Pulmonary artery endothelial cell (primary cell): ENCODE measurements around the gene SIRPB2. TPM values are rescaled to one million over a fixed set of nuclear protein-coding genes. Genes with fewer than 3 reads are reported as not detected.
A peak's percentile ranks its signal among the peaks of the same experiment; 100 is the strongest.

ENCODE experiments used
- DNase-seq: peaks from one replicate; pipeline ENCODE4 v3.0.0-alpha.2; 2011; ENCODE audit warnings: low read depth, low spot score
- total RNA-seq: library from RNA; depleted of rRNA; stranded (reverse); fragments of >200 nt; gene quantifications from 2 replicates; pipeline ENCODE4 v1.2.3, GENCODE V29; 2014

The SIRPB2 gene
- total RNA-seq = 1.2 and 1.6 TPM in 2 replicates

DNA sequence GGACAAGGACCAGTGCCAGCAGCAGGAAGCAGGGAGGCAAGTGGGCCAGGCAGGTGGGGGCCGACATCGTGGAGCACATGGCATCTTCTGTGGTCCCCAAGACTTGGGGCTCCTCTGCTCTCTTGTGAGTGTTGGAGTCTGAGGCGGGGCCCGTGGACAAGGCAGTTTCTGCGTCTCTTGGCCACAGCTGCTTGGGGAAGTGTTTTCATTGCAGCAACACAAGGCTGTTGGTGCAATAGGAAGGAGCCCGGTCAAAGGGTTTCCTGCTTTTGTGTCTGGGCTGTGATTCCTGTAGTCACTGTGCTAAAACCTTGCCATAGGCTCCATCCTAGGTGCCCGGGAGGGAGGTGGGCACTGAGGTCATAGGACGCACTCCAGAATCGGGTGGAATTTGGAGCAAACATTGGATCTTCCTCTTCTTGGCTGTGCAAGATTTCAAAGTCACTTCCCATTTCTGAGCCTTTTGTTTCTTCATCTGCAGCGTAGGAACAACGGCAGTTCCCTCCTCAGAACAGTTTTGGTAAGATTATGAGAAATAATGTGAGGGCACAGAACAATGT lies at the start of gene SIRPB2:
SIRPB2 (minus strand) TSS at position 140 of the 560 bp plus-strand sequence; CDS start at position 79, 61 bp downstream.
- DNase-seq = peak; percentile 85

- DNase-seq = no peak
These were observed 48.7 kb upstream of the SIRPB2 start for GRCh38 chr20:1539816-1540419.

- no peak for DNase-seq
These were observed 47.4 kb upstream of the SIRPB2 start for GRCh38 chr20:1538655-1539054.

DNA sequence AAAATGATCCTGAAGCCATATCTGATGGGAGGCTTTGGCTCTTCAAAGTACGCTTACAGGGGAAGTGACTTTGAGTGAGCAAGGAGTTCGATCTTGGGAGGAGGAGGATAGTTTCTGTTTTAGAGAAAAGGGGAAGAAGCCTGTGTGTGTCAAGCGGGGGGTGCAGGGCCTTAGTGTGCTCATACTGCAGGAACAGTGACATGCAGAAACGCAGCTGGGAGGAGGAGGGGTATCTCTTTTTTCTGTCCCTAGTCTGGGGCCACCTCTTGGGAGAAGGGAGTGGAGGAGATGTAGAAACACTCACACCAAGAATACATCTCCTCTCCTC lies 46.5 kb upstream of the SIRPB2 start:
- DNase-seq = no peak

GRCh38 chr20:1536893-1537730 lies 45.9 kb upstream of the SIRPB2 start:
- DNase-seq = no peak

DNA sequence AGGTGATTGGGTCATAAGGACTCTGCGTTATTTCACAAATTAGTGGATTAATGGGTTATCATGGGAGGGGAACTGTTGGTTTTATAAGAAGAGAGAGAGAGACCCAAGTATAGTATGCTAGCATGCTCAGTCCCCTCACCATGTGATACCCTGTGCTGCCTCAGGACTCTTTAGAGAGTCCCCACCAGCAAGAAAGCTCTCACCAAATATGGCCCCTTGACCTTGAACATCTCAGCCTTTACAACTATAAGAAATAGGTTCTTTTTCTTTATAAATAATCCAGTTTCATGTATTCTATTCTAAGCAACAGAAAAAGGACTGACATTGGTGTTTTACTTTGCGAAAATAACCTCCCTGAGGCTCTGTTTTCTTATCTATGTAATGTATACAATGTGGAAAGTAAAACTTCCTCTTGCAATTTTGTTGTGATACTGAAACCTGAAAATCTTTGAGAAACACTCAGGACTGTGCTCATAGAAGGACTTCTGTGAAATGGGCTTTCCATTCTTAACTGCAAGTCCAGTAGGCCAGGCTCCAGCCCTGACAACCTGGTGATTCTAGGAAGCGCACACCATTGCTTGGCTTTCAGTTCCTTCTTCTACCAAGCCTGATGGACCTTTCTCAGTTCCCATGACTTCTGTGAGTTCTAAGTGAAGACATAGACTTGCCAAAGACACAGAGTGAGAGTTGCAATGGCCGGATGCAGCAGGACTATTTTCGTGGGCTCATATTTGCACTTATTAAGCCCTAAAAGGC lies 44.4 kb upstream of the SIRPB2 start:
- no peak for DNase-seq

DNA sequence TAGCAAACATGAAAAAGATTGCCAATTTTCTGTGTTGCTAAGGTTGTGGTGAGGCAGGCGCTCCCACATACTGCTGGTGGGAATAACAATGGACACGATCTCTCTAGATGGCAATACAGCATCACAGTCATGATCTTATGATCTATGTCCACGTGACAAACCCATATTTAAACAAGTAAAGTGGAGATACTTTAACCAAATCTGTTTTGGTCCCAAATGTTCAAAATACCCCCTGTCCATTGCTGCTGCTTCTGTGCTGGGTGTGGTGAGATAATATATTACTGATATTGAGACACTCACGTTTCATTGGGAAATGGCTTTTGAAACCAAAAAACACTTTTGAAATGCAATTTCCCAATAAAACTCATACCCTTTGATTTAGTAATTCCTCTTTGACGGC lies 43.3 kb upstream of the SIRPB2 start:
- DNase-seq = no peak

DNA sequence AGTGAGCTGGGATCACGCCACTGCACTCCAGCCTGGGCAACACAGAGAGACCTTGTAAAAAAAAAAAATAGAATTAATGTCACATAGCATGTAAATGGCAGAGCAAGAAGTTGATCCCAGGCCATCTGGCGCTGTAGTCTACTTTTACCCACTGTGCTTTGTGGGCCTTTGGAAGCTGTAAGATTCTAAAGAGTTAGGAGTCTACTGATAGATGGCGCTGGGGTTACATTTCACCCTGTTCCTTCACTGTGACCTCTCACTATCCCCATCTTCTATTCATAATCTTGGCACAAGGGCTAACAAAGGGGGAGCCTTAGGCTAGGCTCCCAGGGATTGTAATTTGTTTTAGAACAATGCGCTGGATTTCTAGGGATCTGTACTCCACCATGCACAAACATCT lies 41.8 kb upstream of the SIRPB2 start:
- no peak for DNase-seq

- no peak for DNase-seq
These were observed 37.6 kb upstream of the SIRPB2 start for GRCh38 chr20:1528811-1529210.

DNA sequence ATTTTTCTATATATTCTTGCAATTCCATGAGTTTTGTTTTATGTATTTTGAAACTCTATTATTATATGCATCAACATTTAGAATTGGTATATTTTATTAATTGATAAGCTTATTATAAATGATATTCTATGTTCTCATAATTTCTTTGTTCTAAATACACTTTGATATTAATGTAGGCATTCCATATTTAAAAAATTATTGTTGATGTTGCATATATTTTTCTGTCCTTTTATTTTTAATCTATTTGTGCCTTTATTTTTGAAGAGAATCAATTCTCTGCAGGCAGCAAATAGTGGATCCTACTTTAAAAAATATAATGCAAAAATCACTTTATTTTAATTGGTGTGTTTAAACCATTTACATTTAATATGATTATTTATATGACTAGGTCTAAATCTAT lies 36.7 kb upstream of the SIRPB2 start:
- no peak for DNase-seq

GRCh38 chr20:1526896-1527295 lies 35.7 kb upstream of the SIRPB2 start:
- no peak for DNase-seq

GRCh38 chr20:1526310-1526709 lies 35.1 kb upstream of the SIRPB2 start:
- no peak for DNase-seq

GRCh38 chr20:1524004-1524403 lies 32.8 kb upstream of the SIRPB2 start:
- DNase-seq = no peak

- DNase-seq = no peak
These were observed 25.8 kb upstream of the SIRPB2 start for GRCh38 chr20:1517010-1517409.

DNA sequence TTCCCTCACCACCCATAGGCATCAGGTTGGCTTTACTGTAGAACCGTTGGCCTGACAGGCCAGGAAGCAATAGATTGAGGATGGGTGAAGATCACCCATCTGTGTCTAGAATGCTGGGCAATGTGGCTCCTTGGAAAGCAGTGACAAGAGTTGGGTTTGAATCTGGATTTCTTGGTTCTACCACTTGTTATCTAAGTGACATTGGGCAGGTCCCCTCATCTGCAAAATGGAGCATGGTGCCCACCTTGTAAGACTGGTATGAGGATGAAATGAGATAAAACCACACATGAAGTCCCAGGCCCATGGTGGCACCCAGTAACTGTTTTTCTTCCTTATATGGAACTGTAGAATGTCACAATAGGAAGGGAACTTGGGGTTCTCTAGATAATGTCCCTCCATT lies 22.6 kb upstream of the SIRPB2 start:
- DNase-seq = no peak

DNA sequence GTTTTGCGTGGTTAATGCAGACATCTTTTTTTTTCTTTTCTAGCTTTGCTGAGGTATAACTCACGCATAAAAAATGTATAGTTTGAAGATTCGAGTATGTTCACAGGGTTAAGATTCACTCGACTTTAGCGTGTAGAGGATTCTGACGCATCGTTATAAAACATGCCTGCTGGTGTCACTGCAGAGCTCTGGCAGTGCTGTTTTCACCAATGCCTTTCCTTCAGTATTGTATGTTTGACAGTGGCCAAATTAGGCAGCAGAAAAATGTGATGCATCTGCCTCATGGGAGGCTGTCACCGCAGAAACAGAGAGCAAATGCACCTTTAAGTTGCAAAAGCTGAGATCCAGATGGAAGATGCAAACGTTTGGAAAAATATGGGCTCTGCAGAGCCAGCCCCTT lies 18.0 kb upstream of the SIRPB2 start:
- DNase-seq = no peak

- DNase-seq = no peak
These were observed 17.4 kb upstream of the SIRPB2 start for GRCh38 chr20:1508574-1508973.

- no peak for DNase-seq
These were observed 16.1 kb upstream of the SIRPB2 start for GRCh38 chr20:1507276-1507675.

DNA sequence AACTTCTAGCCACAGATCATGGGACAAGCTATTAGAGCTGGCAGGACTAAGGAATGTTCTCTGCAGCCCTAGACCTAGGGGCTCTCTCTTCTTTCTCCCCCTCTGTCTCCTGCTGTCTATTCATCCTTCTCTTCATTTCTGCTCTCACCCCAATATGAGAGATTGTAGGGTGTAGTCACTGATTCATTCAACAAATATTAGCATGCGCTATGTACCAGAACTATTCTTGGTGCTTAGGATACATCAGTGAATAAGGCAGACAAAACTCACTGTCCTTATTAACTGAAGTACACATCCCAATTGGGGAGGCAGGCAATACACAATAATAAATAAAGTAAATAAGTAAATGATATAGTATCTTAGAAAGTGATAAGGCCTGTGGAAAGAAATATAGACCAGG lies 14.7 kb upstream of the SIRPB2 start:
- DNase-seq = no peak

DNA sequence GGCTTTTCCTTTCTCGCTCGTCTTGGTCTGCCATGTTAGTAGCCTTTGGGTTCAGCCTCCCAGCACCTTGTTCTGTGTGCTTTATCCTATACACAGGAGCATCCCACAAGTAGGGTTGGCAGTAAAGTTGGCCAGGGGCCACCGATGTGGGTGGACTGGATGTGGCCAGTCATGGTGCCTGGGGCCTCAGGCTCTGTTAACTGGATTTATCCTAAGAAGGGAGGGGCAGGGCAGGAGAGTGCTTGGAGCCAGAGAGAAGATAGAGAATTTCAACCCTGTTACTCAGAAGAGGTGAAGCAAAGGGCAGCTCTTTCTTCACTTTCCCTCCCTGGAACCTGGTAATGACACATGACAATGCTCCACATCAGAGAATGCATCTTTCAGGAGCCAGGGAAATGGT lies 14.1 kb upstream of the SIRPB2 start:
- no peak for DNase-seq

DNA sequence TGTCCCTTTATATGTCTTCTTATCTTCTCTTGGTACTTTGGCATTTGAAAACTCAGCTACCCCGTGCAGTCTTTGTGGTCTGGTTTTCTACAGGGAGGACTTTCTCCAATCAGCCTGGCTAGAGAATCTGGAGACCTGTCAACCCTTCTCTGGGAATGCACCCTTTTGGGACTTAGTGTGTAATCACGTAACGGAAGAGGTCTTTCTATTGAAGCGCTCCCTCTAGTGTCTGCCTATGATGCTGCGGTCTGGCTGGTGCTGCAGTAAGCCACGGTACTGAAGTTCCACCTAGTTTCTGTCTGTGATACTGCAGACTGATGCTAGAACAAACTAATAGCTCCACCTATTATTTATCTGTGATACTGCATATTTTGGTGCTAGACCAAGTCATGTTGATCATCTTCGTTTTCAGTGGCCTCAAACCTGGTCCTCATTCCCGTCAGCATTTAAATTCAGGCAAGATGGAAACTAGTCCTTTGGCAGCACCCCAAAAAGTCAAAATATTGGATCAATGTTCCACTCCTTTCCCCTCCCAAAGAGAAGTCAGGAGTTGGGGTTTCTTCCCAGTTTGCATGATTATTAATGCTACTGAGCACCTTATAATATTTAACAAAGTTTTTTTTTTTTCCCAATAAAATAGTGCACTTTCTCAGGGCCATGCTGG lies 12.5 kb upstream of the SIRPB2 start:
- peak; percentile 80 for DNase-seq

DNA sequence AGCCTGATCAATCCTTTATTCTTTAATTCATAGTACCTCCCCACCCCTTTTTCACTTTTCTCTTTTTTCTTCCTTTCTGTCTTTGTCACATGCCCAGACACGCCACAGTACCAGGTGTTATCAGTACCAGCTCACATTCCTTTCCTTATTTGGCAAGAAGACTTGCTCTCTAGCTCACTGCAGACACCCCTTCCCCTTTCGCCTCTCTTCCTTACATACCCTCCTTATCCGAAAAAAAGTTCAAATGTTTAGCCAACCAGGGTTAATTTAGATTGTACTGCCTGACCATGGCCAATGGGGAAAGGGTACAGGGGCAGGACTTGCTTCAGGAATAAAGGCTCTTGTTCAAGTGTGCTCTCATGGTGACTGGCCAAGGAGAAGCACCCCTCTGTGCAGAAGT lies 9.3 kb upstream of the SIRPB2 start:
- DNase-seq = no peak
